Astrocyte (in vitro differentiated cells and primary cell): ENCODE data around the gene RMP24.

Source experiments
- CTCF ChIP-seq: IDR thresholded peaks from 2 replicates; pipeline ENCODE4 v1.5.1; 2011; ENCODE audit warnings: low read depth, mild to moderate bottlenecking, inconsistent platforms, low read length, moderate library complexity; ENCODE audit not compliant: insufficient read depth
- EZH2 ChIP-seq: IDR thresholded peaks from 2 replicates; pipeline ENCODE4 v1.6.1; 2012; ENCODE audit warnings: mild to moderate bottlenecking, low read length, inconsistent platforms; ENCODE audit not compliant: insufficient read depth

- TF ChIP-seq CTCF = no peak
- no peak for TF ChIP-seq EZH2
These were observed 16.3 kb upstream of the RMP24 start for GRCh38 chr18:35956226-35956625.
